GM18861 (cell line): ENCODE results near the gene ERMARD.

Source experiments
- ATAC-seq: cut with Tn5 transposase; IDR thresholded peaks from one replicate; pipeline ENCODE4 v1.9.1; 2021; ENCODE audit not compliant: unreplicated experiment

The ERMARD gene

GRCh38 chr6:169751242-169752073 is at the start of gene ERMARD, which contains the start of gene DYNLT2:
Gene ERMARD (plus strand): TSS chr6:169751622. CDS start chr6:169751658, 36 bp downstream.
Gene DYNLT2 (minus strand): TSS chr6:169751572. CDS start chr6:169751458, 114 bp downstream.
- peak; percentile 96 for ATAC-seq

DNA sequence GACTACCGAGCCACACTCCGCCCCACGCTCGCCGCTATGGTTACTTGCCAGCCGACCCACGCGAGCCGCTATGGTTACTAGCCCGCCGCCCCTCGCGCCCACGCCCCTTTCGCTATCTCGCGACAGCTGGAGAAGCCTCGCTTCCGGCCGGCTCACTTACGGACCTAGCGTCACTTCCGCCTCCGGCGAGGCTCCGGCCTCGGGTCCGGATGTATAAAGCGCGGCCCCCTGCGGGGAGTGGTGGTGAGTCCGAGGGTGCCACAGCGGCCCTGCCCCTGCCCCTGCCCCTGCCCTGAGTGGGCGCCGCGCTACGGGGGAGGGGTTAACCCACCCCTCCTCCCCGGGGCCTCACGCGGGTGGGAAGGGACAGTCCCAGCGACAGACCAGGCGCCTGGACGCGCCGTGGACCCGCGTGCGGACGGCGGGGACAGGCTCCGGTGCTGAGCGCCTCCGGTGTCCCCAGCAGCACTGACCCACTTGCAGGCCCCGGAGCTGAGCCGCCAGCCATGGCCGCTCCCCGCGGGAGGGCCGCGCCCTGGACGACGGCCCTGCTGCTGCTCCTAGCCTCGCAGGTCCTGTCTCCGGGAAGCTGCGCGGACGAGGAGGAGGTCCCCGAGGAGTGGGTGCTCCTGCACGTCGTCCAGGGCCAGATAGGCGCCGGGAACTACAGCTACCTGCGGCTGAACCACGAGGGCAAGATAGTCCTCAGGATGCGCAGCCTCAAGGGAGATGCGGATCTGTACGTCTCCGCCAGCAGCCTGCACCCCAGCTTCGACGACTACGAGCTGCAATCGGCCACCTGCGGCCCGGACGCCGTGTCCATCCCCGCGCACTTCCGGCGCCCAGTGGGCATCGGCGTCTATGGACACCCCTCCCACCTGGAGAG is 49.2 kb upstream of the ERMARD start, which contains the start of the genes C6orf120 and WDR27:
Gene C6orf120, plus strand, starts transcription at position 173 of the 886 bp plus-strand sequence. Its CDS starts 334 bp downstream, at position 507.
Gene WDR27, minus strand, starts transcription at position 76 of the 886 bp plus-strand sequence. CDS start 13,024 bp downstream, outside the sequence.
- peak; percentile 92 for ATAC-seq

- ATAC-seq: peak; percentile 8
Observed at GRCh38 chr6:169702840-169703246, 48.6 kb upstream of the ERMARD start.

GRCh38 chr6:169707772-169708171 is 43.6 kb upstream of the ERMARD start:
- no peak for ATAC-seq

DNA sequence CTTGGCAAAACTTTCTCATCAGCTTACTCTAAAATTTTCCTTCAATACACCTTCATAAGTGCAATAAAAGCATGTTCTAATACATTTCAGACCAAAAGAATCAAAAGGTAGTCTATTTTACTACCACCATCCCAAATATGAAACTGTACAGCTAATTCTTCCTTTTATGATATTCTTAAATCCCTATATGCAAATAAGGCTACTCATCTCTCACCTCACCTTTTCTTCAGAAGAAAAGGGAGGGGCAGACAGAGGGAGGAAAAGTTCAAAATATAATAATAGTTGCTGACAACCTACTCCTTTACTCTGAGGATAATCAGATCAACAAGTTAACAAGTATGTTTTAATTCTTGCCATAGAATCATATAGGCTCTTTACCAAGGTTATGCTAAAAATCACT is 42.1 kb upstream of the ERMARD start:
- no peak for ATAC-seq

GRCh38 chr6:169710009-169710408 is 41.4 kb upstream of the ERMARD start:
- ATAC-seq: no peak

- ATAC-seq: no peak
Observed at GRCh38 chr6:169714178-169714577, 37.2 kb upstream of the ERMARD start.

DNA sequence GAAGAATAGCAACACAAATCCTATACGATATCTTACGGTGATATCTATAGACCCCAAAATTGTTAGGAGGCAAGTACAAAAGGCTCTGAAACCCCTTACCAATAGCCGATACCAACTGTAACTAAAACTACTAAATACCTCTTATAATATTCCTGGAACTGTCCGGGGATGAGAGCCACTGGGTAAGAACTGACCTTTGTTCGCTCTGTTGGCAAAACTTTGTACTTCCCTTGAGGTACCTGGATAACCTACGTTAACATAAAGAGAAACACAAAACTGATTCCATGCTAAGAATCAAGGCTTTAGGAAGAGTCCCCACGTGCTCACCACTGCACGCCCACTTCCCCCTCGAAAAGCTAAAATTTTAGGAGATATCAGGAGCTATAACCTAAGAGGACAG is 36.8 kb upstream of the ERMARD start:
- no peak for ATAC-seq

GRCh38 chr6:169719117-169719516 is 32.3 kb upstream of the ERMARD start:
- ATAC-seq: no peak

DNA sequence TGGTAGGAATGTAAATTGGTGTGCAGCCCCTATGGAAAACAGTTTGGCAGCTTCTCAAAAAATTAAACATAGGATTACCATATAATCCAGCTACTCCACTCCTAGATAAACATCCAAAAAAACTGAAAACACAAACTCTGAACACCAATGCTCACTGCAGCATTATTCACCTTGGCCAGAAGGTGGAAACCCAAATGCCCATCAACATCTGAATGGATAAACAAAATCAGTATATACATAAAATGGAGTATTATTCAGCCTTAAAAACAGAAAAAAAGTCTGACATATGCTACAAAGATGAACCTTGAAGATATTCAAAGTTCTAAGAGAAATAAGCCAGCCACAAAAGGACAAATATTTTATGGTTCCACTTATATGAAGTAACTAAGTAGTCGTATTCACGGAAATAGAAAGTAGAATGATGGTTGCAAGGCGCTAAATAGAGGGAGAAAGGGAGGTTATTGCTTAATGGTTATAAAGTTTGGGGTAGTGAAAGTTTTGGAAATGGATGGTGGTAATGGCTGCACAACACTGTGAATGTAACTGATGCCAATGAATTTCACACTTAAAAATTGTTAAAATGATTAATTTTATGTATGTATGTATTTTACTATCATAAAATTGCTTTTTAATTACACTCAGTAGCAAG is 31.1 kb upstream of the ERMARD start:
- no peak for ATAC-seq

DNA sequence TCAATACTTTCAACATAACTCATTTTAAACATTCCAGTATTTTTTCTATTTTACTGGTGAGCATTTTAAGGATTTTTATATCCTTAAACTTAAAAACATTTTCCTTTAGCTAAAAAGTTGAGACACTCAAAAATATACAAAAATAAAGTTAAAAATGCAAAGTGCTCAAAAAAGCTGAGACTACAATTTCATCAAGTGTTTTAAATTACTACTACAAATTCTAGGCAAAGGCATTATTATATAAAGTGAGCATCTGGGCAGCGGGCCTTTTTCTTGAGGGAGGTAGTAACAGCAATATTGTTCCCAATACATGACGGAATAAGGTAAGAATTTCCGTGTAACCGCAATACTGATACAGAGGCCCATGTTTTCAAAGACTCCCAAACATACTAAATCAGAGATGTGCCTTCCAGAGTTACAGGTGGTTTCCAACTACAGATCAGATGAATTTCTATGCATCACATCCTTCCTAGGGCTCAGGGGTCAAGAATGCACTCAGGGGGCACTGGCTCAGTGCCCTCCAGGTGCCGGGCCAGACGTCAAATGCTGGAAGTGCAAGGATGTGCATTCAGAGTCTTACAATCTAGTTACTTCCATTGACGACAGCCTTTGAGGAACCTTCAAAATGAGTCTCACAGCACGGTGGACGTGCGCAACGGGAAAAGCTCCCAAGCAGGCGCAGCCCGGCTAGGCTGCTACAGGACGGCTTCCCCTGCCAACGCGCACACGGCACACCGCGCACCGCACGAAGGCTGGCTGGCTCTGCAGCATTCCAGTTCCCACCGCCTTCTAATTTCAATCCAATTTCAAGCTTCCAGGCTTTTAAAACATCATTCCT is 28.8 kb upstream of the ERMARD start:
- ATAC-seq: peak; percentile 25

GRCh38 chr6:169723200-169723909 is 28.1 kb upstream of the ERMARD start:
- ATAC-seq: peak; percentile 25

DNA sequence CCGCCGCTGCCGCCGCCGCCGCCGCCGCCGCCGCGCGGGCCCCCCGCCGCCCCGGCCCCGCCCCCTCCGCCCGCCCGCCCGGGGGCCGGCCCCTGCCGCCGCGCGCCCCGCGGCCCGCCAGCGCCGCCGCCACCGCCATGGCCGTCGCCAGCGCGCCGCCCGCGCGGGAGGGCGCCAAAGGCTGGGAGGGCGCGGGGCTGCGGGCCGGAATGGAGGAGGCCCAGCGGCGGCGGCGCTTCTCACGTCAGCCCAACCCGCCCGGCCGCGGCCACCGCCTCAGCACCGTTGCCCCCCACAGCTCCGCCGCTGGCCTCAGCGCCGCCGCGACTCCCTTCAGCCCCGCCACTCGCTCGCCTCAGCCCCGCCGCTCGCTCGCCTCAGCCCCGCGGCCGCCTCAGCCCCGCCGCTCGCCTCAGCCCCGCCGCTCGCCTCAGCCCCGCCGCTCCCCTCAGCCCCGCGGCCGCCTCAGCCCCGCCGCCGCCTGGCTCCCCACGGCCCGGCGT is 27.4 kb upstream of the ERMARD start:
- ATAC-seq: peak; percentile 22

- ATAC-seq: peak; percentile 31
Observed at GRCh38 chr6:169724494-169725124, 26.8 kb upstream of the ERMARD start, which contains the start of gene PHF10. Gene PHF10 (minus strand): TSS chr6:169724500. CDS start chr6:169723931, 569 bp downstream.

DNA sequence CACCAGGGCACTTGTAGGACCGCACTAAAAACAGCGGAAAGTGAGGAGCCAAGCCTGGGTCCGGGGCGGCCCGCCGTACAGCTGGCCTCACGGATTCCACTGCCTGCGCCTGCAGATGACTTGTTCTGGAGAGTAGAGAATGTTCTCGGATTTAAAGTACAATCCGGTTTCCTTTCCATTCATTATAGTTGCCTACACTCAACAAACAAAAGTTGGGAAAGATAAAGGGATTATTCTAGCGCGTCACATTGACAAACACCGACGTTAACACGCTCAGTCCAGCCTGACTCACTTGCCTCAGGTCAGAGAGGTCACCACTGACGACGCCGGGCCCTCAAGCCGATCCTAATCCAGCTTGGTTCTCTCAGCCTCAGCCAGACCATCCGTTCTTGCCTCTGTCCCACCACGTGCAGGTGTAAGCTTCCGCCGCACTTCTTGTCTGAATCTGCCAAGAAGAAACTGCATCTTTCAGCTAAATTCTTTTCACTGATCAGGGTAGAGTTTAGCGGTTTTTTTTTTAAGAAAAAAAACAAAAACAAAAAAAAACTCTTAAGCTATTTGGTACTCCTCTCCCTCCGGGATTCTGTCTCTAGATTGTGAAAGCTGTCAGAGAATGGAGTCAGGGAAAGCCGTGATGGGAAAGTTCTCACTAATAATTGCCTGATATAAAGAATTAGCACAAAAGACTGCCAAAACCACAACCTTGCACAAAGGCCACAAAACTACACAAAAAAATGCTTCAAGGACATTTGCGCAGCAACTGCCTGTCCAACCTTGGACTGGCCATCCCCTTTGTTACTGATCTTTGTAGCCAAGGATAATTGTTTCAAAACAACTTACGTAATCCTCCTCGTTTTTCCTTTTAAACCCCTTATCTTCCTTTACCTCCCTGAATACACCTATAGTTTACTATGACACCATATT is 26.0 kb upstream of the ERMARD start:
- ATAC-seq: no peak

DNA sequence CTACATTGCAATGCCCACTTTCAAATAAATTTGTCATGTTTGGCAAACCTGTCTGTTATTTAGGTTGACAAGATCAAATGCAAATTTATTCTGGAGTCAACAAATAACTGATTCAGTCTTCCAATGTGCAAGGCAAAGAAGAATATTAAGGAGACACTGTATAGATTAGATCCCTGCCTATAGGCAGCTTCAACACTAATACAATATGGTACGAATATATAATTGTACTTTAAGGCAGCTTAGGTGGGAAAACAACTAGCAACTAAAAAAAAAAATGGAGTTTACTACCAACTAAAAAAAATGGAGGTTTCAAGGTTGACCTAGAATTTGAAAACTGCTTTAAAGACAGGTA is 25.4 kb upstream of the ERMARD start:
- no peak for ATAC-seq

- no peak for ATAC-seq
Observed at GRCh38 chr6:169726963-169727362, 24.5 kb upstream of the ERMARD start.

GRCh38 chr6:169729961-169730360 is 21.5 kb upstream of the ERMARD start:
- ATAC-seq: no peak
